Measurements from ENCODE around the gene CDK5RAP3. TPM values are rescaled to one million over a fixed set of nuclear protein-coding genes. Genes with fewer than 3 reads are reported as not detected.

CDK5RAP3 gene
- total and polyA plus RNA-seq, 2 of the 13 experiments (the other 11 are each of a cell fraction or from before 2014, with no cell fraction given), result 128 to 154 TPM

- no peak for TF ChIP-seq ZNF800 (CRISPR knock-in tag; IDR thresholded peaks at IDR 0.05)
- peak; percentile 73 for TF ChIP-seq SKI (IDR thresholded peaks at IDR 0.05; ENCODE audit: partially characterized antibody)
- peak; percentile 83 for TF ChIP-seq NFYC (CRISPR knock-in tag; IDR thresholded peaks at IDR 0.05)
- no peak for TF ChIP-seq TEAD2 (CRISPR knock-in tag; IDR thresholded peaks at IDR 0.05)
- TF ChIP-seq CTCF (CRISPR knock-in tag; IDR thresholded peaks at IDR 0.05), result peak; percentile 82
- no peak for TF ChIP-seq REXO4 (CRISPR knock-in tag; IDR thresholded peaks at IDR 0.05; ENCODE audit: borderline replicate concordance)
- TF ChIP-seq HCFC1 (IDR thresholded peaks at IDR 0.05; ENCODE audit: low read depth, low read length), result no peak
- TF ChIP-seq ZNF12 (CRISPR knock-in tag; IDR thresholded peaks at IDR 0.05), result no peak
- TF ChIP-seq ZSCAN25 (CRISPR knock-in tag; IDR thresholded peaks at IDR 0.05), result no peak
- TF ChIP-seq TBX3 (IDR thresholded peaks at IDR 0.05; ENCODE audit: borderline replicate concordance), result no peak
- no peak; the same call in 1 of the 2 replicates for TF ChIP-seq MEIS2 (CRISPR knock-in tag; IDR thresholded peaks at IDR 0.05)
- TF ChIP-seq GATAD1 (CRISPR knock-in tag; IDR thresholded peaks at IDR 0.05), result no peak
- TF ChIP-seq GABPB1 (CRISPR knock-in tag; IDR thresholded peaks at IDR 0.05), result no peak
- no peak for TF ChIP-seq STAT5B (CRISPR knock-in tag; IDR thresholded peaks at IDR 0.05)
- TF ChIP-seq SNAPC5 (CRISPR knock-in tag; IDR thresholded peaks at IDR 0.05; ENCODE audit: borderline replicate concordance), result 0 out of 2 replicates have a peak, but pooled peaks have one; percentile 3
- 0 out of 2 replicates have a peak, but pooled peaks have one; percentile 15 for TF ChIP-seq REPIN1 (CRISPR knock-in tag; IDR thresholded peaks at IDR 0.05; ENCODE audit: borderline replicate concordance, low read depth)
- TF ChIP-seq ZNF350 (CRISPR knock-in tag; IDR thresholded peaks at IDR 0.05; ENCODE audit: borderline replicate concordance, low read depth), result no peak
- no peak for TF ChIP-seq MAFF (IDR thresholded peaks at IDR 0.05; ENCODE audit: low read depth, low read length)
- TF ChIP-seq ETS1 (CRISPR knock-in tag; IDR thresholded peaks at IDR 0.05), result no peak
- no peak; the same call in 1 of the 2 replicates for TF ChIP-seq NCOR1 (IDR thresholded peaks at IDR 0.05; ENCODE audit: borderline replicate concordance, low read length)
- TF ChIP-seq REST (IDR thresholded peaks at IDR 0.05; ENCODE audit: borderline replicate concordance in 1 of 2, low read depth in 1 of 2, low read length in 2 of 2), result no peak
- no peak for TF ChIP-seq BRCA1 (CRISPR knock-in tag; IDR thresholded peaks at IDR 0.05)
- no peak for TF ChIP-seq NFE2L1 (CRISPR knock-in tag; IDR thresholded peaks at IDR 0.05; ENCODE audit: borderline replicate concordance)
These were observed 23.9 kb upstream of the CDK5RAP3 start (continued) for GRCh38 chr17:47946929-47947397.
